C4-2B (cell line): ENCODE results near the gene TULP1.

Experiments
- CTCF ChIP-seq: fragments of 450-650 bp; conservative IDR thresholded peaks from 2 replicates; pipeline ENCODE4 v1.5.1; 2017; ENCODE audit warnings: mild to moderate bottlenecking
- ZFX ChIP-seq: fragments of 450-650 bp; IDR thresholded peaks from 2 replicates; pipeline ENCODE4 v1.6.1; 2017

DNA sequence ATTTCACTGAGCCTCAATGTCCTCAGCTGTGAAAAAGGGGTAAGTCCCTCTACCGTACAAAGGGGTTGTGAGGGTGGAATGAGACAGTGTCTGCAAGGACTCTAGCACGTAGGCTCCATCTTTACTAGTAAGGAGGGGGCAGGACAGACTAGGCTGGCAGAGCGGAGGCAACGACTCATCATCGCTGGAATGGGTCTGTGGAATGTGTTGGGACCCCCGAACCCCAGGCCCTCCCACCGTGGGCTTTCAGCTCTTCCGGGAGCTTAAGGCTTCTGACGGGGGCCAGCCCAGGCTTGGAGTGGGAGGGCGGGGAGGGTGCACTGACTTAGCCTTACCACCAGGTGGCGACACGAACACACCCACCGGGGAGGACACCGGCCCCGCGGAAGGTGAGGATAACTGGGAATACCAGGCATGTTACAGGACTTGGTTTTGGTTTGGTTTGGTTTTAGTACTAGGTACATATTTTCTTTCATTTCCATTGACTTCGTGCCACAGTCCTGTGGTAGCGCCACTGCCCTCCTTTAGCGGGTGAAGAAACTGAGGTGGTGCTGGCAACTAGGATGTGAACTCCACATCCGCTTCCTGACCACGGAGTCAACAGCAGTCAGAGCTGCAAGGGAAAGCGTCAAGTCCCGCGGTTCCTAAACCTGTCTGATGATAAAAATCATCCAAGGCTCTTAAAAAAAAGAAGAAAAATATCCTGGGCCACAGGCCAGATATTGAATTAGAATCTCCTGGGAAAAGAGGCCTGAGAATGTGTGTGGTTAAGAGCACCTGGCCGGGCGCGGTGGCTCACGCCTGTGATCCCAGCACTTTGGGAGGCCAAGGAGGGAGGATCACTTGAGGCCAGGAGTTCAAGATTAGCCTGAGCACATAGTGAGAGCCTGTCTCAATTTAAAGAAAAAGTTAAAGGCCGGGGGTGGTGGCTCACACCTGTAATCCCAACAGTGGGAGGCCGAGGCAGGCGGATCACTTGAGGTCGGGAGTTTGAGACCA, 10.3 kb upstream of the TULP1 start:
- TF ChIP-seq CTCF, result peak; percentile 98
- TF ChIP-seq ZFX, result no peak
